MCF 10A (cell line): ENCODE results near the gene MLLT3. TPM values are rescaled to one million over a fixed set of nuclear protein-coding genes. Genes with fewer than 3 reads are reported as not detected.

Experiments used
- BruUV-seq: library from RNA; stranded (reverse); fragments of 400-500 nt; replicated peaks from 2 replicates; lab custom pipeline; 2021; lab: Mats Ljungman, UMichigan
- CTCF ChIA-PET: fragments of 300-600 bp; sonication (Branson Sonifier 250); formaldehyde crosslinking; extraction: SDS; loops from one replicate; lab custom pipeline; 2021; ENCODE audit warnings: antibody characterized with exemption, inconsistent platforms; lab: Yijun Ruan, JAX
- POLR2A ChIA-PET: fragments of 300-600, 350-650 bp; sonication (Branson Sonifier 250); formaldehyde crosslinking; extraction: SDS; loops from one replicate; lab custom pipeline; 2020; ENCODE audit warnings: antibody characterized with exemption, inconsistent platforms; lab: Yijun Ruan, JAX
- DNase-seq: peaks from one replicate; pipeline ENCODE4 v3.0.0-alpha.2; 2018; ENCODE audit not compliant: unreplicated experiment
- H3K27ac Mint-ChIP-seq: one replicate; pipeline ENCODE4 v1.8.0; 2022; ENCODE audit warnings: mild to moderate bottlenecking, low read depth, mixed read lengths; ENCODE audit not compliant: unreplicated experiment
- H3K27me3 Mint-ChIP-seq: one replicate; pipeline ENCODE4 v1.8.0; 2022; ENCODE audit warnings: mixed read lengths; ENCODE audit not compliant: insufficient read depth, unreplicated experiment
- H3K36me3 Mint-ChIP-seq: one replicate; pipeline ENCODE4 v1.8.0; 2022; ENCODE audit warnings: mild to moderate bottlenecking, moderate library complexity, mixed read lengths; ENCODE audit not compliant: insufficient read depth, unreplicated experiment
- H3K4me1 Mint-ChIP-seq: one replicate; pipeline ENCODE4 v1.8.0; 2022; ENCODE audit warnings: mixed read lengths; ENCODE audit not compliant: insufficient read depth, unreplicated experiment
- H3K4me3 Mint-ChIP-seq: one replicate; pipeline ENCODE4 v1.8.0; 2022; ENCODE audit warnings: mild to moderate bottlenecking, moderate library complexity, mixed read lengths; ENCODE audit not compliant: unreplicated experiment
- H3K9me3 Mint-ChIP-seq: one replicate; pipeline ENCODE4 v1.8.0; 2022; ENCODE audit warnings: mixed read lengths; ENCODE audit not compliant: unreplicated experiment
- CTCF ChIP-seq: fragments of 200-600 bp; IDR thresholded peaks from one replicate; pipeline ENCODE4 v1.8.0; 2022; ENCODE audit warnings: antibody characterized with exemption, mild to moderate bottlenecking; ENCODE audit not compliant: unreplicated experiment
- intact Hi-C: fragments of 100-400 bp; cut with micrococcal nuclease; formaldehyde crosslinking; loops from 2 replicates; pipeline ENCODE4 v1.14.1; 2022
- total RNA-seq: library from RNA; stranded (reverse); gene quantifications from 2 replicates; pipeline ENCODE4 v1.2.3, GENCODE V29; 2022

MLLT3 gene
- total RNA-seq, 1 experiment from 2014 or later = 1.2 TPM

- Mint-ChIP-seq H3K27me3 (peaks cover 37% of the 10 kb centered on the region), H3K27ac (no peak overlapping the region), H3K4me1 (no peaks in the 10 kb centered on the region), H3K4me3 (no peak overlapping the region), H3K36me3 (no peaks in the 10 kb centered on the region), H3K9me3 (no peaks in the 10 kb centered on the region)
- intact Hi-C loops = loop anchor here (5.0 kb wide), 1 partner anchor 479 kb away; no protein-coding TSS in a partner anchor
- TF ChIP-seq CTCF = no peak
- no TSS peak for BruUV-seq
- ChIA-PET POLR2A (interaction anchor here (0.5 kb wide), 1 partner anchor 1167 kb away, joined by 4 read pairs; no protein-coding TSS in a partner anchor), CTCF (interaction anchor here (0.9 kb wide), 1 partner anchor 253 kb away, joined by 3 read pairs; no protein-coding TSS in a partner anchor)
- no peak for DNase-seq
Observed at GRCh38 chr9:20406344-20406743, 216.0 kb downstream of the MLLT3 start.

GRCh38 chr9:20405616-20406015 is 216.7 kb downstream of the MLLT3 start:
- Mint-ChIP-seq H3K4me1 (no peaks in the 10 kb centered on the region), H3K27ac (no peak overlapping the region), H3K36me3 (no peaks in the 10 kb centered on the region), H3K27me3 (peaks cover 37% of the 10 kb centered on the region), H3K4me3 (no peak overlapping the region), H3K9me3 (no peaks in the 10 kb centered on the region)
- ChIA-PET CTCF (no interaction called here), POLR2A (no interaction called here)
- intact Hi-C loops = loop anchor here (5.0 kb wide), 1 partner anchor 478 kb away; no protein-coding TSS in a partner anchor
- BruUV-seq = no TSS peak
- no peak for TF ChIP-seq CTCF
- no peak for DNase-seq

DNA sequence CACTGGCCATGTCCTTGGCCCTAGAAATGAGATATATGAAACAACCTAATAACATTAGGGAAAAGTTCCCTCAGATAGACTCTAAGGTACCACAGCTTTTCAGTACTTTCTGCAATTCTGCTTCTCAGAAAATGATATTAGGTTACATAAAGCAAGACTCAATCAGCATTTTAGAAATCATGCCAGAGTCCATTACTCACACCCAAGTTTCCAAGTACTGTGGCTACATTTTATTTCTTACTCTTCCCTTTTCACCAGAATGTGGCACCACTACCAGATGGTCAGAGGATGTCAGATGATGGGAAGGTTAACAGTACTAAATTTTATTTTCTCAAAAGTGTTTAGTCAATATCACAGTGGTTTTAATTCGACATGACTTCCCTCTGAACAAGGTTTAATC is 217.2 kb downstream of the MLLT3 start:
- Mint-ChIP-seq H3K4me3 (no peak overlapping the region), H3K4me1 (no peaks in the 10 kb centered on the region), H3K9me3 (no peaks in the 10 kb centered on the region), H3K27me3 (peaks cover 36% of the 10 kb centered on the region), H3K27ac (no peak overlapping the region), H3K36me3 (no peaks in the 10 kb centered on the region)
- no peak for TF ChIP-seq CTCF
- BruUV-seq = no TSS peak
- no peak for DNase-seq
- POLR2A ChIA-PET = no interaction called here
- CTCF ChIA-PET = no interaction called here
- intact Hi-C loops = loop anchor here (5.0 kb wide), 1 partner anchor 478 kb away; no protein-coding TSS in a partner anchor

DNA sequence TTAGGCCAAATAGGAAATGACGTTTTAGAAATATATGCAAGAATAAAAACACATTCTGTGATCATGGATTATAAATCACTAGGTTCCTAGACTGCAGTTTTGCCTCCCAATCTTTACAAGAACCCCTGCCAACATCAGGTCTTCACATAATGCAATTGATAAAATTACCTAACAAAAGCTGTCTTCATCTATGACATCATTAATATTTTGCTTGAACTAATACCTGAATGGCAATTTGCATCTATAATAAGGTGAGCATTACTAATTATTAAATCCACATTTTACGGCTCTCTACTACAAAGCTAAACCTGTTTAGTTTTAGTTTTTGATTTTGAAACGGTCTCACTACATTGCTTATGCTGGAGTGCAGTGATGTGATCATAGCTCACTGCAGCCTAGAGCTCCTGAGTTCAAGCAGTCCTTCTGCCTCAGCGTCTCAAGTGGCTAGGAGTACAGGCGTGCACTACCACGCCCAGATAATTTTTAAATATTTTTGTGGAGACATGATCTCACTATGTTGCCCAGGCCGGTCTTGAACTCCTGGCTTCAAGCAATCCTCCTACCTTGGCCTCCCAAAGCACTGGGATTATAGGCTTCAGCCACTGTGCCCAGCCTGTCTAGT is 218.0 kb downstream of the MLLT3 start:
- Mint-ChIP-seq H3K9me3 (no peaks in the 10 kb centered on the region), H3K27me3 (peaks cover 36% of the 10 kb centered on the region), H3K4me3 (no peak overlapping the region), H3K36me3 (no peaks in the 10 kb centered on the region), H3K27ac (no peak overlapping the region), H3K4me1 (no peaks in the 10 kb centered on the region)
- no TSS peak for BruUV-seq
- ChIA-PET CTCF (interaction anchor here (0.6 kb wide), 1 partner anchor 49 kb away, joined by 3 read pairs; no protein-coding TSS in a partner anchor), POLR2A (no interaction called here)
- intact Hi-C loops = no loop called here
- no peak for TF ChIP-seq CTCF
- DNase-seq = no peak
